ENCODE measurements around the gene ENTPD8. TPM values are rescaled to one million over a fixed set of nuclear protein-coding genes. Genes with fewer than 3 reads are reported as not detected.
"Not testable (repeated sequence)": the region's sequence is repeated elsewhere in the genome, so short reads cannot be mapped to it uniquely, and the experiment has no call there.

The ENTPD8 gene
- total RNA-seq, 2 experiments from 2014 or later: not detected

DNA sequence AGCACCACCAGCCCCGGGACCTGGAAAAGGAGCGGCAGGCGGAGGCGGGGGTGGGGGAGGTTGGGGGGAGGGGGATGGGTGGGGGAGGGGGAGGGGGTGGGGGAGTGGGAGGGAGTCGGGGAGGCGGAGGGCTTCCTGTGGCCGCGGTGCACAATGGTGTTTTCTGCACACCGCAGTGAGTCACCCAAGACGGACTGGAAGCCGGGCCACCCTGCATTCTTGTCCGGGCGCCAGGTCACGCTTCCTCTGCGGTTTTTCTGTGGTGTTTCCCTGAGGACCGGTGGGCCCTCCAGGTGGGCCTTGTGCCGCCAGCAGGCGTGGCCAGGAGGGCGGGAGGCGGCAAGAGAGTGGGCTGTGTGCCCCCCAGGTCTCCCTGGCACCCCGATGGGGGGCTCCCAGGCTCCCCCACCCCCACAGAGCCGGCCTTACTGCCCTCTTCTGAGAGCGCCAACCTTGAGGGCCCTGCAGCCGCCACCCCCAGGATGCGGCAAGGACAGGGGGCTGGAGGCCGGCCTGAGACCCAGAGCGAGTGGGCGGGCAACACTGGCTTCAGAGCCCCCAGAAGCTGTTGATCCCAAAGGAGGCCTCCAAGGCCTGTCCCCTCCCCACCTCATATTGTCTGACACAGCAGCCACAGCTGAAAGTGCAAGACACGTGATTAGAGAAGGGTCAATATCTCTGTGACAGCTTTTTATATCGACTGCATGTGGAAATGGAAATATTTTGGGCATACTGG is 29.3 kb downstream of the ENTPD8 start:
- Histone ChIP-seq H3K4me1 (ENCODE audit: insufficient read depth, low read length) (peaks cover 24% of the 10 kb centered on the region), H3K27ac (ENCODE audit: low read depth in 1 of 2, low read length in 2 of 2) (no peak overlapping the region), H3K27me3 (ENCODE audit: control insufficient read depth in 1 of 2, insufficient read depth in 2 of 2, low read length in 2 of 2) (peaks cover 0 to 5% of the 10 kb centered on the region in 2 experiments), H3K9me3 (ENCODE audit: control insufficient read depth in 1 of 2, insufficient read depth in 1 of 2, low read length in 2 of 2) (no peaks in the 10 kb centered on the region), H3K36me3 (ENCODE audit: insufficient read depth, low read length) (no peaks in the 10 kb centered on the region), H3K4me3 (ENCODE audit: low read length) (no peak overlapping the region)
- no peak overlapping the region for H3K27ac Mint-ChIP-seq
- peaks cover 6% of the 10 kb centered on the region for H3K4me1 Mint-ChIP-seq (ENCODE audit: low read depth)
- H3K27me3 Mint-ChIP-seq: peaks cover 5% of the 10 kb centered on the region
- TF ChIP-seq, protein P1, sequence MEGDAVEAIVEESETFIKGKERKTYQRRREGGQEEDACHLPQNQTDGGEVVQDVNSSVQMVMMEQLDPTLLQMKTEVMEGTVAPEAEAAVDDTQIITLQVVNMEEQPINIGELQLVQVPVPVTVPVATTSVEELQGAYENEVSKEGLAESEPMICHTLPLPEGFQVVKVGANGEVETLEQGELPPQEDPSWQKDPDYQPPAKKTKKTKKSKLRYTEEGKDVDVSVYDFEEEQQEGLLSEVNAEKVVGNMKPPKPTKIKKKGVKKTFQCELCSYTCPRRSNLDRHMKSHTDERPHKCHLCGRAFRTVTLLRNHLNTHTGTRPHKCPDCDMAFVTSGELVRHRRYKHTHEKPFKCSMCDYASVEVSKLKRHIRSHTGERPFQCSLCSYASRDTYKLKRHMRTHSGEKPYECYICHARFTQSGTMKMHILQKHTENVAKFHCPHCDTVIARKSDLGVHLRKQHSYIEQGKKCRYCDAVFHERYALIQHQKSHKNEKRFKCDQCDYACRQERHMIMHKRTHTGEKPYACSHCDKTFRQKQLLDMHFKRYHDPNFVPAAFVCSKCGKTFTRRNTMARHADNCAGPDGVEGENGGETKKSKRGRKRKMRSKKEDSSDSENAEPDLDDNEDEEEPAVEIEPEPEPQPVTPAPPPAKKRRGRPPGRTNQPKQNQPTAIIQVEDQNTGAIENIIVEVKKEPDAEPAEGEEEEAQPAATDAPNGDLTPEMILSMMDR (IDR thresholded peaks at IDR 0.05): no peak
- no peaks in the 10 kb centered on the region for H3K36me3 Mint-ChIP-seq (ENCODE audit: low read depth)
- DNase-seq: peak in 6 of 14 experiments; percentile 23 to 65 (median 44)
- ChIA-PET CTCF (no interaction called here), POLR2A (interaction anchor here (1.0 kb wide), 1 partner anchor 11 kb away, joined by 4 read pairs; the partner anchor contains the start of genes EXD3 and NOXA1)
- H3K4me3 Mint-ChIP-seq: no peak overlapping the region
- H3K9me3 Mint-ChIP-seq: no peaks in the 10 kb centered on the region
- intact Hi-C loops (cut with DNase I, micrococcal nuclease): no loop called here
- no peak for ATAC-seq (ENCODE audit: poor library complexity)

DNA sequence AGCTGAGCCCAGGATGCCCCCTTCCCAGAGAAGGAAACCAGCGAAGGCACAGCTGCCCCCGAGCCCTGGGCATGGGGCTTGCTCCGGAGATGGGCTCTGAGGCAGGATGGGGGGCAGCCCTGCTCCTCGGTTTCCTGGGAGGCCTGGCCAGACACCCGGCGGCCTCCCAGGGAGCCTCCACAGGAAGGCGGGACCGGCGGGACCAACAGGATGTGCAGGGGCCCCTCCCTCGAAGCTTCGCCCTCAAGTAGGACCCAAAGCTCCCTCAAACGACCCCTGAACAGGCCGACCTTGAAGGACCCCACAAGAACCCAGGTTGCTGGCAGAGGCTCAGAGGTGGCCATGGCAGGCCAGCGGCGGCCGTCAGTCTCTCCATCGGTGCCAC is 29.9 kb downstream of the ENTPD8 start:
- no peaks in the 10 kb centered on the region for H3K9me3 Mint-ChIP-seq
- H3K27me3 Mint-ChIP-seq: peaks cover 5% of the 10 kb centered on the region
- Histone ChIP-seq H3K27me3 (ENCODE audit: control insufficient read depth in 1 of 2, insufficient read depth in 2 of 2, low read length in 2 of 2) (peaks cover 0 to 8% of the 10 kb centered on the region in 2 experiments), H3K9me3 (ENCODE audit: control insufficient read depth in 1 of 2, insufficient read depth in 1 of 2, low read length in 2 of 2) (no peaks in the 10 kb centered on the region), H3K36me3 (ENCODE audit: insufficient read depth, low read length) (no peaks in the 10 kb centered on the region), H3K4me1 (ENCODE audit: insufficient read depth, low read length) (peaks cover 30% of the 10 kb centered on the region), H3K27ac (ENCODE audit: low read depth in 1 of 2, low read length in 2 of 2) (no peak overlapping the region), H3K4me3 (ENCODE audit: low read length) (peak overlapping the region; percentile 16)
- ATAC-seq (ENCODE audit: poor library complexity): no peak
- H3K27ac Mint-ChIP-seq: no peak overlapping the region
- ChIA-PET POLR2A (interaction anchor here (0.9 to 1.2 kb wide), 2 partner anchors 11 to 24 kb away, joined by 3 read pairs; partner anchors contain the start of gene EXD3), CTCF (interaction anchor here (0.6 kb wide), 1 partner anchor 10 kb away, joined by 3 read pairs; no protein-coding TSS in a partner anchor)
- H3K36me3 Mint-ChIP-seq (ENCODE audit: low read depth): no peaks in the 10 kb centered on the region
- intact Hi-C loops (cut with DNase I, micrococcal nuclease): no loop called here
- no peak for DNase-seq
- TF ChIP-seq, protein P1 (IDR thresholded peaks at IDR 0.05): no peak
- H3K4me1 Mint-ChIP-seq (ENCODE audit: low read depth): peaks cover 6% of the 10 kb centered on the region
- H3K4me3 Mint-ChIP-seq: no peak overlapping the region

DNA sequence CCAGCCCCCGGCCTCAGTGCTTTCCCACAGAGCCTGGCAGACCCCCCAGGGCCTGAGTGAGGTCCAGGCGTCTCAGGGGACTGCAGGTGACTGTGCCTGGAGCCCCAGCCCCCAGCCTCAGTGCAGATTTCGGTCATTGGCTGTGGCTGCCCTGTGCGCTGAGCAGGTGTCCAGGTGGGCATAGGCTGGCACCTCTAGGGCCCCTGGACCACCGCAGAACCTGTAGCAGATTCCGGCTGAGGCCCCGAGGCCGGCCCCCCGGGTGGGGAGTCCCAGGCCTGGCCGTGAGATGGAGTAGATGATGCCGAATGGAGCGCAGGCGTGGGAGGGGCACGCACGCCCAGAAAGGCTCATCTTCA is 30.3 kb downstream of the ENTPD8 start:
- Mint-ChIP-seq H3K4me3 (no peak overlapping the region), H3K9me3 (no peaks in the 10 kb centered on the region), H3K27me3 (peaks cover 5% of the 10 kb centered on the region), H3K36me3 (ENCODE audit: low read depth) (no peaks in the 10 kb centered on the region), H3K4me1 (ENCODE audit: low read depth) (peaks cover 6% of the 10 kb centered on the region), H3K27ac (no peak overlapping the region)
- no peak overlapping the region for H3K4me3 ChIP-seq (ENCODE audit: low read length)
- TF ChIP-seq, protein P1 (IDR thresholded peaks at IDR 0.05): no peak
- peaks cover 0 to 10% of the 10 kb centered on the region in 2 experiments for H3K27me3 ChIP-seq (ENCODE audit: control insufficient read depth in 1 of 2, insufficient read depth in 2 of 2, low read length in 2 of 2)
- CTCF ChIA-PET: interaction anchor here (0.6 kb wide), 1 partner anchor 10 kb away, joined by 3 read pairs; no protein-coding TSS in a partner anchor
- DNase-seq: no peak
- H3K4me1 ChIP-seq (ENCODE audit: insufficient read depth, low read length): peaks cover 30% of the 10 kb centered on the region
- intact Hi-C loops (cut with DNase I, micrococcal nuclease): no loop called here
- H3K27ac ChIP-seq (ENCODE audit: low read depth in 1 of 2, low read length in 2 of 2): no peak overlapping the region
- no peaks in the 10 kb centered on the region for H3K36me3 ChIP-seq (ENCODE audit: insufficient read depth, low read length)
- POLR2A ChIA-PET: interaction anchor here (0.9 to 1.2 kb wide), 2 partner anchors 12 to 24 kb away, joined by 3 read pairs; partner anchors contain the start of gene EXD3
- no peak for ATAC-seq (ENCODE audit: poor library complexity)
- no peaks in the 10 kb centered on the region for H3K9me3 ChIP-seq (ENCODE audit: control insufficient read depth in 1 of 2, insufficient read depth in 1 of 2, low read length in 2 of 2)

DNA sequence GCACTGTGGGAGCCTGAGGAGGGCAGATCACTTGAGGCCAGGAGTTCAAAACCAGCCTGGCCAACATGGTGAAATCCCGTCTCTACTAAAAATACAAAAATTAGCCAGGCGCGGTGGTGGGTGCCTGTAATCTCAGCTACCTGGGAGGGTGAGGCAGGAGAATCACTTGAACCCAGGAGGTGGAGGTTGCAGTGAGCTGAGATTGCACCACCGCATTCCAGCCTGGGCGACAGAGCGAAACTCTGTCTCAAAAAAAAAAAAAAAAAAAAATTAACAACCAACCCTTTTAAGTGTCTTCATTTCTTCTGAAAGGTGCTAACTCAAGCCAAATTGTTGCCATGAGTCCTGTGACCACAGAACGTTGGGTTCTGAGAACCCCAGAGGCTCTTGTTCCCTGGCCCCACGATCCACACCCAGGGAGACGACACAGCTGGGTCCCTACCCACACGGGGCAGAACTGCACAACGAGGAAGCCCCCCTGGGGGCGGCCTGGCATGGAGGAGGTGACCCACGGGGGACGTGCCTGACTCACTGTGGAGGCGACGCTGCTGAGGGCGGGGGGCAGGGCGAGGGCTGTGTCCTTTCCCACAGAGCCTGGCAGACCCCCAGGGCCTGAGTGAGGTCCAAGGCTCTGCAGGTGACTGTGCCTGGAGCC is 30.8 kb downstream of the ENTPD8 start:
- H3K9me3 Mint-ChIP-seq; H3K36me3 ChIP-seq (ENCODE audit: insufficient read depth, low read length); H3K27ac ChIP-seq (ENCODE audit: low read depth in 1 of 2, low read length in 2 of 2); H3K27me3 Mint-ChIP-seq; ATAC-seq (ENCODE audit: poor library complexity); H3K36me3 Mint-ChIP-seq (ENCODE audit: low read depth); CTCF ChIA-PET; H3K4me3 Mint-ChIP-seq; H3K4me1 Mint-ChIP-seq (ENCODE audit: low read depth); intact Hi-C loops (cut with DNase I, micrococcal nuclease); H3K9me3 ChIP-seq (ENCODE audit: control insufficient read depth in 1 of 2, insufficient read depth in 1 of 2, low read length in 2 of 2); DNase-seq; H3K27ac Mint-ChIP-seq; H3K4me3 ChIP-seq (ENCODE audit: low read length); H3K27me3 ChIP-seq (ENCODE audit: control insufficient read depth in 1 of 2, insufficient read depth in 2 of 2, low read length in 2 of 2): not testable (repeated sequence)
- POLR2A ChIA-PET: interaction anchor here (0.9 to 2.1 kb wide), 3 partner anchors 12 to 23 kb away, joined by 3 to 8 read pairs (median 3); partner anchors contain the start of genes EXD3 and NOXA1
- H3K4me1 ChIP-seq (ENCODE audit: insufficient read depth, low read length): peaks cover 30% of the 10 kb centered on the region

Measured in CD4-positive, alpha-beta T cell (primary cell).